DMS53 (cell line): ENCODE results near the gene CD300LB.
A peak's percentile ranks its signal among the peaks of the same experiment; 100 is the strongest.
"Not testable (repeated sequence)": the region's sequence is repeated elsewhere in the genome, so short reads cannot be mapped to it uniquely, and the experiment has no call there.

ENCODE experiments used
- DNase-seq: peaks from one replicate; lab custom pipeline; 2025; lab: John Stamatoyannopoulos, UW

Gene CD300LB

GRCh38 chr17:74531231-74531761 is at the start of gene CD300LB:
Gene CD300LB, minus strand, starts transcription at chr17:74531475. Its CDS starts 125 bp downstream, at chr17:74531350.
- DNase-seq, result no peak

- DNase-seq, result no peak
Measured at GRCh38 chr17:74579900-74580299, 48.6 kb upstream of the CD300LB start.

GRCh38 chr17:74578979-74579378 is 47.7 kb upstream of the CD300LB start:
- DNase-seq, result no peak

- DNase-seq, result no peak
Measured at GRCh38 chr17:74574489-74575142, 43.3 kb upstream of the CD300LB start.

GRCh38 chr17:74573635-74574034 is 42.4 kb upstream of the CD300LB start:
- not testable (repeated sequence) for DNase-seq

- no peak for DNase-seq
Measured at GRCh38 chr17:74573169-74573568, 41.9 kb upstream of the CD300LB start.

- no peak for DNase-seq
Measured at GRCh38 chr17:74571621-74572270, 40.5 kb upstream of the CD300LB start.

GRCh38 chr17:74569020-74570003 is 38.0 kb upstream of the CD300LB start:
- DNase-seq, result peak; percentile 70

- no peak for DNase-seq
Measured at GRCh38 chr17:74568106-74568873, 37.0 kb upstream of the CD300LB start.

GRCh38 chr17:74567397-74567796 is 36.1 kb upstream of the CD300LB start, which contains the start of gene CD300H:
Gene CD300H, minus strand, starts transcription at chr17:74567509.
- DNase-seq, result no peak

- peak; percentile 66 for DNase-seq
Measured at GRCh38 chr17:74566132-74566753, 35.0 kb upstream of the CD300LB start.

- DNase-seq, result no peak
Measured at GRCh38 chr17:74565126-74565525, 33.9 kb upstream of the CD300LB start.

- no peak for DNase-seq
Measured at GRCh38 chr17:74563358-74563757, 32.1 kb upstream of the CD300LB start.

- DNase-seq, result no peak
Measured at GRCh38 chr17:74561586-74561985, 30.3 kb upstream of the CD300LB start.

- DNase-seq, result no peak
Measured at GRCh38 chr17:74558882-74559519, 27.7 kb upstream of the CD300LB start.

- not testable (repeated sequence) for DNase-seq
Measured at GRCh38 chr17:74558402-74558801, 27.1 kb upstream of the CD300LB start.

GRCh38 chr17:74555427-74555940 is 24.2 kb upstream of the CD300LB start:
- no peak for DNase-seq

- DNase-seq, result no peak
Measured at GRCh38 chr17:74554909-74555308, 23.6 kb upstream of the CD300LB start.

- no peak for DNase-seq
Measured at GRCh38 chr17:74552037-74552436, 20.8 kb upstream of the CD300LB start.

- DNase-seq, result no peak
Measured at GRCh38 chr17:74550602-74551001, 19.3 kb upstream of the CD300LB start.
